ENCODE measurements around the gene CLDND1. TPM values are rescaled to one million over a fixed set of nuclear protein-coding genes. Genes with fewer than 3 reads are reported as not detected.

The CLDND1 gene
- total RNA-seq, 4 donors from 2014 or later, result 68.8 to 152 (median 114) TPM

- TF ChIP-seq, protein P1, sequence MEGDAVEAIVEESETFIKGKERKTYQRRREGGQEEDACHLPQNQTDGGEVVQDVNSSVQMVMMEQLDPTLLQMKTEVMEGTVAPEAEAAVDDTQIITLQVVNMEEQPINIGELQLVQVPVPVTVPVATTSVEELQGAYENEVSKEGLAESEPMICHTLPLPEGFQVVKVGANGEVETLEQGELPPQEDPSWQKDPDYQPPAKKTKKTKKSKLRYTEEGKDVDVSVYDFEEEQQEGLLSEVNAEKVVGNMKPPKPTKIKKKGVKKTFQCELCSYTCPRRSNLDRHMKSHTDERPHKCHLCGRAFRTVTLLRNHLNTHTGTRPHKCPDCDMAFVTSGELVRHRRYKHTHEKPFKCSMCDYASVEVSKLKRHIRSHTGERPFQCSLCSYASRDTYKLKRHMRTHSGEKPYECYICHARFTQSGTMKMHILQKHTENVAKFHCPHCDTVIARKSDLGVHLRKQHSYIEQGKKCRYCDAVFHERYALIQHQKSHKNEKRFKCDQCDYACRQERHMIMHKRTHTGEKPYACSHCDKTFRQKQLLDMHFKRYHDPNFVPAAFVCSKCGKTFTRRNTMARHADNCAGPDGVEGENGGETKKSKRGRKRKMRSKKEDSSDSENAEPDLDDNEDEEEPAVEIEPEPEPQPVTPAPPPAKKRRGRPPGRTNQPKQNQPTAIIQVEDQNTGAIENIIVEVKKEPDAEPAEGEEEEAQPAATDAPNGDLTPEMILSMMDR (IDR thresholded peaks at IDR 0.05; ENCODE audit: low read depth), result no peak
These were observed 28.1 kb upstream of the CLDND1 start for GRCh38 chr3:98550833-98551232.

DNA sequence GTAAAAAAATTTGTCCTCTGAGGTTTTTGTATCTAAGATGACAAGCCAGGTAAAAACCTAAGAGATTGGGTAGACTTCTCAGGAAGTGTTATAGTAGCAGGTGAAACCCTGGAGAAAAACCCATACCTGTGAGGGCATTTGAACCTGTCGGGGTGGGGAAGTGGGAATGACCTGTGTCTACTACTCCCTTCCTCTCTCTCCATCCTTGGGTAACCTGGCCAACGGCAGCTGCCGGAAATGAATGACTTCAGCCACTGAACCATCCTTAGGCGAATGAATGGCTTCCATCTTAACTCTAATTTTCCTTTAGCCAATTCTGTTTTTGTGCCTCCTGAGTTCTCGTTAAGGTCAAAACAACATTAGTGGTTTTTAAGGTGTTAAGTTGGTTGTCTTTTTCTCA, 25.8 kb upstream of the CLDND1 start:
- TF ChIP-seq, protein P1 (IDR thresholded peaks at IDR 0.05; ENCODE audit: low read depth), result no peak

DNA sequence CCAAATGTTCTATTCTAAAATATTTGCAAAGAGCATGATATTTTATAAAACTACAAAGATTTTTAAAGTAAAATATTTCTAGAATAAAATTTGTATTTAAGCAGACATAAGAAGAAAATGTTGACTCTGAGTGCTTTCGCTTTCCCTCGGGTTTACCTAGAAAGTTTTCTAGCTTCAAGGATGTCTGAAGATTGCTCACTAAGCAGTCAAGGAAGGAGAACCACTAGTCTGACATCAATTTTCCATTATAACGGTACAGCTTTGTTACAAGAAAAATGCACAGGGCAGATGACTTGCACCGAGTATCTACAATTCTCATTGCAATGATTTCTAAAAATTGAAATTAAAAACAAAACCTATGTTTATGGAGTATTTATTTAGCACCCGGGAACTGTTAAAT, 23.2 kb upstream of the CLDND1 start:
- TF ChIP-seq, protein P1 (IDR thresholded peaks at IDR 0.05; ENCODE audit: low read depth), result no peak

GRCh38 chr3:98542623-98543022, 19.9 kb upstream of the CLDND1 start:
- TF ChIP-seq, protein P1 (IDR thresholded peaks at IDR 0.05; ENCODE audit: low read depth), result no peak

DNA sequence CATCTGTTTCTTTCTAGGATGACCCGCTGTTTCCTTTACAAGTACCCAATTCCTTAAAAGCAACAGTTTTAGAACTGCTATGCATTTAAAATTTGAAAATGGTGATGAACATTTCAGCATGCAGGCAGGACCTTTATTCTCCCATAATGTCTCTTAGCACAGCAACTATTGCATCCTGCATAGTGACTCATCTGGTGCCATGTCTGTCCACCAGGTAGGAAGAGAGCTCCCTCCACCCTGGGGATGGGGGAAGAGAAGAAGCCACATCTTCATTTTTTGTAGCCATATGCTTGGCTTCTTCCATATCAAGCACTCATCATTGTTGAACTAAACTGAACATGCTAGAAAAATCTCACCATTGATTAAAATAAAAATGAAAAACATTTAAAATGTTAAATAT, 19.0 kb upstream of the CLDND1 start:
- TF ChIP-seq, protein P1 (IDR thresholded peaks at IDR 0.05; ENCODE audit: low read depth), result no peak

GRCh38 chr3:98540346-98540745, 17.6 kb upstream of the CLDND1 start:
- TF ChIP-seq, protein P1 (IDR thresholded peaks at IDR 0.05; ENCODE audit: low read depth), result no peak

DNA sequence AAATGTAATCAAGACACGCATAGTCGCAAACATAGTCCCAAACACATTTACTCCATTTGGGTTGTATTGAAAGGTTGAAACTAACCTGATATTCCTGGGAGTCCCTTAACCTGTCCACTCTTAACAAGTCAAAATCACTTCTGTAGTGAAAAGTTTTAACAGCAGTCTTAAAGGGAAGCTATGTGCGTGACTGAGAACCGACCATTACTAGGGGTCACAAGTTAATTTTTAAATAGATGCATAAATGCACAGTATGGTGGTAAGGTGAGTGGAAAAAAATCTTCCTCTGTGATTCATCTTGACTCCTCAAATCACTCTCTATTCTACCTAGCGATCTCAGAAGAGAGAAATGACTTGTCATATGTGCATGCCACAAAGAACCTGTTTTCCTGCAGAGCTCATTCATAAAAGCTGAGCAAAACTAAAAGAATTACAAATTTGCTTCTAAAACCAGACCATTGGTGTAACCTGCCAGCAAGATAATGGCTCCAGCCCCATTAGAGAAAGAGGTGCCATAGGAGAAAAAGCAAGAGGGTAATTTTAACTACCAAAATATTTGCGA, 13.8 kb upstream of the CLDND1 start:
- TF ChIP-seq, protein P1 (IDR thresholded peaks at IDR 0.05; ENCODE audit: low read depth), result no peak

Data from subcutaneous adipose tissue (tissue), 4 donors.